ENCODE results near the gene SMR3B. TPM values are rescaled to one million over a fixed set of nuclear protein-coding genes. Genes with fewer than 3 reads are reported as not detected.

Gene SMR3B
- total and polyA plus RNA-seq, 4 donors: not detected

GRCh38 chr4:70425306-70425705 is 42.4 kb downstream of the SMR3B start:
- no peaks in the 10 kb centered on the region for H3K27me3 ChIP-seq (ENCODE audit: control insufficient read depth in 3 of 3, insufficient read depth in 3 of 3, low read length in 2 of 3)
- no peak overlapping the region for H3K4me3 ChIP-seq
- TF ChIP-seq, protein P1, sequence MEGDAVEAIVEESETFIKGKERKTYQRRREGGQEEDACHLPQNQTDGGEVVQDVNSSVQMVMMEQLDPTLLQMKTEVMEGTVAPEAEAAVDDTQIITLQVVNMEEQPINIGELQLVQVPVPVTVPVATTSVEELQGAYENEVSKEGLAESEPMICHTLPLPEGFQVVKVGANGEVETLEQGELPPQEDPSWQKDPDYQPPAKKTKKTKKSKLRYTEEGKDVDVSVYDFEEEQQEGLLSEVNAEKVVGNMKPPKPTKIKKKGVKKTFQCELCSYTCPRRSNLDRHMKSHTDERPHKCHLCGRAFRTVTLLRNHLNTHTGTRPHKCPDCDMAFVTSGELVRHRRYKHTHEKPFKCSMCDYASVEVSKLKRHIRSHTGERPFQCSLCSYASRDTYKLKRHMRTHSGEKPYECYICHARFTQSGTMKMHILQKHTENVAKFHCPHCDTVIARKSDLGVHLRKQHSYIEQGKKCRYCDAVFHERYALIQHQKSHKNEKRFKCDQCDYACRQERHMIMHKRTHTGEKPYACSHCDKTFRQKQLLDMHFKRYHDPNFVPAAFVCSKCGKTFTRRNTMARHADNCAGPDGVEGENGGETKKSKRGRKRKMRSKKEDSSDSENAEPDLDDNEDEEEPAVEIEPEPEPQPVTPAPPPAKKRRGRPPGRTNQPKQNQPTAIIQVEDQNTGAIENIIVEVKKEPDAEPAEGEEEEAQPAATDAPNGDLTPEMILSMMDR (IDR thresholded peaks at IDR 0.05; ENCODE audit: control extremely low read depth, extremely low read depth): no peak
- ATAC-seq (ENCODE audit: insufficient read depth, low FRiP score): no peak
- 90 to 93% methylated on average over 1 of the region's 1 CpG for WGBS, 2 donors
- no peak for DNase-seq
- no peaks in the 10 kb centered on the region for H3K4me1 ChIP-seq (ENCODE audit: control insufficient read depth in 5 of 5, insufficient read depth in 5 of 5, low read length in 5 of 5)
- H3K9ac ChIP-seq (ENCODE audit: insufficient read depth in 1 of 2, low read length in 2 of 2): no peak overlapping the region
- H3K36me3 ChIP-seq (ENCODE audit: control insufficient read depth in 4 of 4, insufficient read depth in 4 of 4, low read length in 4 of 4): no peaks in the 10 kb centered on the region
- peaks cover 0 to 6% (median 1%) of the 10 kb centered on the region in 4 donors for H3K9me3 ChIP-seq (ENCODE audit: control insufficient read depth in 4 of 4, insufficient read depth in 3 of 4, low read length in 3 of 4)
- H3K27ac ChIP-seq (ENCODE audit: low read depth in 1 of 2, low read length in 1 of 2): no peak overlapping the region

DNA sequence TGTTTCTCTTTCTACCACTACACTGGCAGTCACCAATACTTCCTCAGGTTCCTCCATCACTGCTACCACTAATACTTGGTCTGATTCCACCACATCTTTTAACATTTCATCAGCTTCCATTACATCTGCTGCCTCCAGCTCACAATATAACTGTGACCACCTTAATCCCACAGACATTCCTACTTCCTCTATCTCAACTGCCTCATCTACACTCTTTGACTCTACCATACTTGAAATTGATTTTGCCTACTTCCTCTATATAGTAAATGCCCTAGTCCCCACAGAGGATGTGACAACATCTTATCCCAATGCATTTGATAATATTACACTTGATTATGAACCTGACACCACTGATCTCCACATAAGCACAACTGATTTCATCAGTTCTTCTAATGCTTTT is 43.9 kb downstream of the SMR3B start:
- ATAC-seq (ENCODE audit: insufficient read depth, low FRiP score): no peak
- TF ChIP-seq, protein P1 (IDR thresholded peaks at IDR 0.05; ENCODE audit: control extremely low read depth, extremely low read depth): no peak
- DNase-seq: no peak
- Histone ChIP-seq H3K9ac (ENCODE audit: insufficient read depth in 1 of 2, low read length in 2 of 2) (no peak overlapping the region), H3K27me3 (ENCODE audit: control insufficient read depth in 3 of 3, insufficient read depth in 3 of 3, low read length in 2 of 3) (no peaks in the 10 kb centered on the region), H3K4me1 (ENCODE audit: control insufficient read depth in 5 of 5, insufficient read depth in 5 of 5, low read length in 5 of 5) (no peaks in the 10 kb centered on the region), H3K9me3 (ENCODE audit: control insufficient read depth in 4 of 4, insufficient read depth in 3 of 4, low read length in 3 of 4) (peaks cover 0 to 6% (median 1%) of the 10 kb centered on the region in 4 donors), H3K36me3 (ENCODE audit: control insufficient read depth in 4 of 4, insufficient read depth in 4 of 4, low read length in 4 of 4) (no peaks in the 10 kb centered on the region), H3K4me3 (no peak overlapping the region), H3K27ac (ENCODE audit: low read depth in 1 of 2, low read length in 1 of 2) (no peak overlapping the region)

DNA sequence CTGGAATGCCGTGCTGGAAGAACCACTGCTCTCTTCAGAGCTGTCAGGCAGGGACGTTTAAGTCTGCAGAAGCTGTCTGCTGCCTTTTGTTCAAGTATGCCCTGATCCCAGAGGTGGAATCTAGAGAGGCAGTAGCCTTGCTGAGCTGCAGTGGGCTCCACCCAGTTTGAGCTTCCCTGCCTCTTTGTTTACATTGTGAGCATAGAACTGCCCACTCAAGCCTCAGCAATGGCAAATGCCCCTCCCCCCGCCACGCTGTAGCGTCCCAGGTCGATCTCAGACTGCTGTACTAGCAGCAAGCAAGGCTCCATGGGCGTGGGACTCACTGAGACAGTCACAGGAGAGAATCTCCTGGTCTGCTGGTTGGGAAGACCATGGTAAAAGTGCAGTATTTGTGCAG is 54.3 kb downstream of the SMR3B start:
- Histone ChIP-seq H3K9me3 (ENCODE audit: control insufficient read depth in 4 of 4, insufficient read depth in 3 of 4, low read length in 3 of 4) (peaks cover 0 to 2% (median 0%) of the 10 kb centered on the region in 4 donors), H3K9ac (ENCODE audit: insufficient read depth in 1 of 2, low read length in 2 of 2) (no peak overlapping the region), H3K36me3 (ENCODE audit: control insufficient read depth in 4 of 4, insufficient read depth in 4 of 4, low read length in 4 of 4) (no peaks in the 10 kb centered on the region), H3K27me3 (ENCODE audit: control insufficient read depth in 3 of 3, insufficient read depth in 3 of 3, low read length in 2 of 3) (no peaks in the 10 kb centered on the region), H3K4me3 (no peak overlapping the region), H3K27ac (ENCODE audit: low read depth in 1 of 2, low read length in 1 of 2) (no peak overlapping the region), H3K4me1 (ENCODE audit: control insufficient read depth in 5 of 5, insufficient read depth in 5 of 5, low read length in 5 of 5) (no peaks in the 10 kb centered on the region)
- 53 to 64% methylated on average over 7 of the region's 7 CpGs for WGBS, 2 donors
- DNase-seq: no peak
- TF ChIP-seq, protein P1 (IDR thresholded peaks at IDR 0.05; ENCODE audit: control extremely low read depth, extremely low read depth): no peak
- no peak for ATAC-seq (ENCODE audit: insufficient read depth, low FRiP score)

Other genes starting within 250 kb of the SMR3B start
- gene PRR27, start 228.9 kb upstream of the SMR3B start, total RNA-seq: not detected
- gene PRR27, start 228.9 kb upstream of the SMR3B start, polyA plus RNA-seq: not detected
- gene ODAM, start 187.4 kb upstream of the SMR3B start, total RNA-seq: 1 to 10 TPM; 2.4 to 8.8 TPM
- 1 to 10 TPM; 1.6 to 3.2 TPM for gene ODAM, start 187.4 kb upstream of the SMR3B start, polyA plus RNA-seq
- 1 to 10 TPM in 1 of 2 donors, not detected in 1; 6.0 TPM for gene FDCSP, start 157.0 kb upstream of the SMR3B start, total RNA-seq
- gene FDCSP, start 157.0 kb upstream of the SMR3B start, polyA plus RNA-seq: under 1 TPM in 1 of 2 donors, not detected in 1; 0.87 TPM
- not detected for gene CSN3, start 140.5 kb upstream of the SMR3B start, total RNA-seq
- gene CSN3, start 140.5 kb upstream of the SMR3B start, polyA plus RNA-seq: not detected
- not detected for gene CABS1, start 48.1 kb upstream of the SMR3B start, total RNA-seq
- not detected for gene CABS1, start 48.1 kb upstream of the SMR3B start, polyA plus RNA-seq
- gene SMR3A, start 22.4 kb upstream of the SMR3B start, total RNA-seq: not detected
- gene SMR3A, start 22.4 kb upstream of the SMR3B start, polyA plus RNA-seq: not detected
- gene OPRPN, start 14.8 kb downstream of the SMR3B start, total RNA-seq: not detected
- gene OPRPN, start 14.8 kb downstream of the SMR3B start, polyA plus RNA-seq: not detected
- not detected for gene MUC7, start 89.1 kb downstream of the SMR3B start, total RNA-seq
- gene MUC7, start 89.1 kb downstream of the SMR3B start, polyA plus RNA-seq: not detected
- gene AMTN, start 135.4 kb downstream of the SMR3B start, total RNA-seq: under 1 TPM in 1 of 2 donors, not detected in 1; 0.51 TPM
- not detected for gene AMTN, start 135.4 kb downstream of the SMR3B start, polyA plus RNA-seq
- gene AMBN, start 209.1 kb downstream of the SMR3B start, total RNA-seq: not detected
- gene AMBN, start 209.1 kb downstream of the SMR3B start, polyA plus RNA-seq: not detected
- gene ENAM, start 245.6 kb downstream of the SMR3B start, total RNA-seq: under 1 TPM; 0.11 to 0.28 TPM
- under 1 TPM; 0.06 TPM for gene ENAM, start 245.6 kb downstream of the SMR3B start, polyA plus RNA-seq